SK-N-MC (cell line): ENCODE results near the gene GYPB.
"Not testable (repeated sequence)": the region's sequence is repeated elsewhere in the genome, so short reads cannot be mapped to it uniquely, and the experiment has no call there.

Source experiments
- FOXP2 ChIP-seq: optimal IDR thresholded peaks from 2 replicates; pipeline ENCODE3; 2011; ENCODE audit warnings: mild to moderate bottlenecking, moderate library complexity; ENCODE audit not compliant: insufficient read depth; ENCODE audit errors: extremely low read length, control extremely low read depth
- POLR2AphosphoS5 ChIP-seq: IDR thresholded peaks from 2 replicates; pipeline ENCODE4 v1.6.1; 2012; ENCODE audit warnings: mild to moderate bottlenecking, low read depth, low read length, borderline replicate concordance

DNA sequence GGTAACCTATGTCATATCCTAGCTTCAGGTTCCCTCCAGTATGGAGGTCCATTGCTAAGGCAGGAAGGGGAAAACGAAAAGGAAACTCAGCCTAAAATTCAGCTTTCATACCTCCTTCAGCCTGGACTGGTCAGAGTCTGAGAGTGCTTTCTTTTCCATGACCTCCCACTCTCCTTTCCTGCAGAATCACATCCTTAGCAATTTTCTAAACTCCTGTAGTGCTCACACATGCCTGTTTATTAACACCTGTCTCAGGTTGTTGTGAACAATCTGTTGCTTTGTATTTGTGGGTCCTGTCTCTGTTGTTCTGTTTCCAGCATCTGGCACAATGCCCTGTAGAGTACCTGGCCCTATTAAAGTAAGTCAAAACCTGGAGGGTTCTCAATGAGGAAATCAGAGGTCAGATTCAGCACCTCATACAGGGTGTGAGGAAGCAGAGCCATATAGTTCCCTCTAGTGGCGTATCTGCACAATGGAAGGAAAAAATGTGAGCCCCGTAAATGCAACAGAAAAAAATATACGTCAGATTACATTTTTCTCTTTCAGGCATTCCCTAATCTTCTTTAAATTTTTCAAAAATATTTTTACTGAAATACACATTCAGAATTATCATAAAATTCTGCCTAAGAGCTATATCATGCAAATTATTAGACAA is 2.3 kb upstream of the GYPB start:
- TF ChIP-seq POLR2AphosphoS5, FOXP2: not testable (repeated sequence)
